Left lung (tissue), 10 donors: ENCODE measurements around the gene ARMC10. TPM values are rescaled to one million over a fixed set of nuclear protein-coding genes. Genes with fewer than 3 reads are reported as not detected.

Source experiments
- ATAC-seq: fragments of 200-7000 bp; cut with Tn5 transposase; one replicate; pipeline ENCODE4 v1.9.1; 2020; ENCODE audit warnings: moderate library complexity
- DNase-seq, 4 donors: peaks; one replicate each; pipeline ENCODE4 v3.0.0-alpha.2; 2013 to 2020
- H3K27ac ChIP-seq, 2 donors: fragments of 200-600 bp; sonication (generic) in 1 of 2; one replicate each; pipeline versions ENCODE4 v1.5.0 to v1.8.0; 2020 to 2021
- H3K27me3 ChIP-seq, 2 donors: fragments of 200-600 bp; sonication (generic) in 1 of 2; one replicate each; pipeline versions ENCODE4 v1.5.0 to v1.8.0; 2020 to 2021
- H3K36me3 ChIP-seq, 2 donors: fragments of 200-600 bp; sonication (generic) in 1 of 2; one replicate each; pipeline versions ENCODE4 v1.5.0 to v1.8.0; 2020 to 2021
- H3K4me1 ChIP-seq, 2 donors: fragments of 200-600 bp; one replicate each; pipeline ENCODE4 v1.8.0; 2021
- H3K4me3 ChIP-seq, 2 donors: fragments of 200-600 bp; sonication (generic) in 1 of 2; one replicate each; pipeline versions ENCODE4 v1.5.0 to v1.8.0; 2020 to 2021; ENCODE audit warnings: mild to moderate bottlenecking in 1 of 2
- H3K9me3 ChIP-seq, 2 donors: fragments of 200-600 bp; sonication (generic) in 1 of 2; one replicate each; pipeline versions ENCODE4 v1.5.0 to v1.8.0; 2020 to 2021
- intact Hi-C, 2 donors: fragments of 100-400 bp; cut with DNase I; formaldehyde crosslinking; loops; one replicate each; pipeline versions ENCODE4 v1.11.2 to v1.14.2; 2022
- polyA plus RNA-seq, 6 donors: library from polyadenylated mRNA; unstranded; fragments of 120-200 nt; gene quantifications; one replicate each; pipeline ENCODE4 v1.2.1, GENCODE V29; 2013; ENCODE audit not compliant: insufficient read length in 6 of 6
- total RNA-seq, 2 donors: library from RNA; stranded (reverse); fragmentation: NEBNext Ultra II Directional; extraction: Animal tissue kit (Norgen Biotek cat#: 25700); gene quantifications; one replicate each; pipeline ENCODE4 v1.2.1, GENCODE V29; 2021
- TF ChIP-seq, protein P1 (sequence below), 2 donors: fragments of 200-600 bp; sonication (generic) in 1 of 2; IDR thresholded peaks; one replicate each; pipeline versions ENCODE4 v1.5.0 to v1.8.0; 2021; ENCODE audit warnings: antibody characterized with exemption in 2 of 2
- donor health status: DM: no; HTN: yes; CAD: no.
- donor health status: DM: no; HTN: no; CAD: no.

ARMC10 gene
- total and polyA plus RNA-seq, 8 donors: 40.2 to 60.3 (median 54.1) TPM

DNA sequence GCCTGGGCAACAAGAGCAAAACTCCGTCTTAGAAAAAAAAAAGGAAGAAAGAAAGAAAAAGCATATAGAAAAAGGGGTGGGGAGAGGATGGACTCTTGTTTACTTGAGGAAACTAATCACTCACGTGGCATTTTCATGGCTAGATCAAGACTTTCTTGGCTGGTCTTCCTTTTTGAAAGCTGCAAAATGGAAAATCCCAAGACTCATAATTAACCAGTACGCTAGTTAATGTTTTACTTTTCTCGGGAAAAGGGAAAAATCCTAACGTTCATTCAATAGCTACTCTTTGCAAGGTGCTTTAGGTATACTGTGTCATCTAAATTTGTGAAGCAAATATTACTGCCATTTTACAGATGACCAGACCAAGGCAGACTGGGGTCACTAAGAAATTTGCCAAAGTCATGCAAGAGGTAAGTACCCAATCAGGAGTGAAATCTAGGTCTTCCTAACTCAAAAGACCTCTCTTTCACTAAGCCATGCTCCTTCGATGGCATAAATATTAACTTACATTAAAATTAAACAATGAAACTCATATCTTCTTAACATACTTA, 49.6 kb downstream of the ARMC10 start:
- H3K4me3 ChIP-seq: no peak overlapping the region
- H3K36me3 ChIP-seq: peaks cover 0 to 54% of the 10 kb centered on the region in 2 donors
- intact Hi-C loops: no loop called here
- no peaks in the 10 kb centered on the region for H3K27me3 ChIP-seq
- H3K9me3 ChIP-seq: no peaks in the 10 kb centered on the region
- no peak for DNase-seq
- no peaks in the 10 kb centered on the region for H3K4me1 ChIP-seq
- TF ChIP-seq, protein P1, sequence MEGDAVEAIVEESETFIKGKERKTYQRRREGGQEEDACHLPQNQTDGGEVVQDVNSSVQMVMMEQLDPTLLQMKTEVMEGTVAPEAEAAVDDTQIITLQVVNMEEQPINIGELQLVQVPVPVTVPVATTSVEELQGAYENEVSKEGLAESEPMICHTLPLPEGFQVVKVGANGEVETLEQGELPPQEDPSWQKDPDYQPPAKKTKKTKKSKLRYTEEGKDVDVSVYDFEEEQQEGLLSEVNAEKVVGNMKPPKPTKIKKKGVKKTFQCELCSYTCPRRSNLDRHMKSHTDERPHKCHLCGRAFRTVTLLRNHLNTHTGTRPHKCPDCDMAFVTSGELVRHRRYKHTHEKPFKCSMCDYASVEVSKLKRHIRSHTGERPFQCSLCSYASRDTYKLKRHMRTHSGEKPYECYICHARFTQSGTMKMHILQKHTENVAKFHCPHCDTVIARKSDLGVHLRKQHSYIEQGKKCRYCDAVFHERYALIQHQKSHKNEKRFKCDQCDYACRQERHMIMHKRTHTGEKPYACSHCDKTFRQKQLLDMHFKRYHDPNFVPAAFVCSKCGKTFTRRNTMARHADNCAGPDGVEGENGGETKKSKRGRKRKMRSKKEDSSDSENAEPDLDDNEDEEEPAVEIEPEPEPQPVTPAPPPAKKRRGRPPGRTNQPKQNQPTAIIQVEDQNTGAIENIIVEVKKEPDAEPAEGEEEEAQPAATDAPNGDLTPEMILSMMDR (IDR thresholded peaks at IDR 0.05): no peak
- H3K27ac ChIP-seq: no peak overlapping the region
- ATAC-seq: no peak

DNA sequence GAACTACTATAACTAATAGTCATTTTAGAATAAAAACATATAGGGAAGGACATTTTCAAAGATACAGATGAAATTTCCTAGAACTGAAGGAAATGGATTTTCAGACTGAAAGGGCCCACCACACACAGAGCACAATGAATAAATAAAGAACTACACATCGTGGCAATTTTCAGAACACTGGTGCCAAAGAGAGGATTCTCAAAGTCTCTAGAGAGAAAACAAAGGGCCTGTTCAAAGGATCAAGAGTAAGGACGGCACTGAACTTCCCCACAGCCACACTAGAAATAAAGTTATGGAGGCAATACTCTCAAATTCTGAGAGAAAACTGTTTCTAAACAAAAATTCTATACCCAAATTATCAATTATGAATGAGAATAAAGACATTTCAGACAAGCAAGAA, 52.1 kb downstream of the ARMC10 start:
- Histone ChIP-seq H3K27ac (no peak overlapping the region), H3K36me3 (peaks cover 0 to 37% of the 10 kb centered on the region in 2 donors), H3K4me3 (no peak overlapping the region), H3K4me1 (peaks cover 0 to 4% of the 10 kb centered on the region in 2 donors), H3K27me3 (no peaks in the 10 kb centered on the region), H3K9me3 (no peaks in the 10 kb centered on the region)
- ATAC-seq: no peak
- no peak for DNase-seq
- TF ChIP-seq, protein P1 (IDR thresholded peaks at IDR 0.05): no peak
- intact Hi-C loops: no loop called here

DNA sequence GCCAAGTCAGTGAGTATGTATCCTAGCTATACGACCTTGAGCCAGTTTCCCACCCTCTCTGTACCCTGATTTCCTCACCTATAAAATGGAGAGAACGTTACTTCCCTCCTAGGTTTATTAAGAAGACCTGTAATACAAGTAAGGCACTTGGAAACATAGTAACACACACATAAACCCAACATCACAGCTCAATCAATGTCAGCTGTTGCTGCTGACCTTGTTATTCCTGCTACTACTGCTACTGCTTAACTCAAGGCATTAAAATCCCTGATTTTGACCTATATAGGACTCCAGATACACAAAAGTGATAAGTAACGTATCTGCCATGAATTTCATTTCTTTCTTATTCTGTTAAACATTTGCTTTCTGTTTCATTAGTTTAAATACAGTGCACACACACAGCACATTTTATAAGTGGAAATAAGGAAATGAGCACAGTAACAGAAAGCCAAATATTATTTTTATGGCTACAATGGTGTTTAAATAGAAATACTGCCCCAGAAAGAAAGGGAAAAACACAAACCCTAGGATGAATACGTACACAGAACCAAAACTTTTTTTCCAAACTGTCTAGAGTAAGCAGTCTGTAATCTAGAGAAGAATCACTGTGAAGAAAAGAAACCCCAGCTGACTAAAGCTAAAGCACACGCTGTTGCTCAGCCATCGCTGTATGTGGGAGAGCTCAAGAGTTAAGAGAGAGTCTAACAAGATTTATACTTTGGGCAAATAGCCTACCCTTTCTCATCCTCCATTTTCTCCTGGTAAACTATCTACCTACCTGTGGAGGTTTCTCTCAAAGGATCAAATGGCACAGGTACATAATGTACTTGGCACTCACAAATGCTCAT, 55.0 kb downstream of the ARMC10 start:
- peaks cover 0 to 4% of the 10 kb centered on the region in 2 donors for H3K4me1 ChIP-seq
- H3K4me3 ChIP-seq: no peak overlapping the region
- no peaks in the 10 kb centered on the region for H3K9me3 ChIP-seq
- no peak for ATAC-seq
- TF ChIP-seq, protein P1 (IDR thresholded peaks at IDR 0.05): no peak
- peaks cover 0 to 29% of the 10 kb centered on the region in 2 donors for H3K36me3 ChIP-seq
- H3K27me3 ChIP-seq: no peaks in the 10 kb centered on the region
- DNase-seq: no peak
- intact Hi-C loops: no loop called here
- H3K27ac ChIP-seq: no peak overlapping the region

DNA sequence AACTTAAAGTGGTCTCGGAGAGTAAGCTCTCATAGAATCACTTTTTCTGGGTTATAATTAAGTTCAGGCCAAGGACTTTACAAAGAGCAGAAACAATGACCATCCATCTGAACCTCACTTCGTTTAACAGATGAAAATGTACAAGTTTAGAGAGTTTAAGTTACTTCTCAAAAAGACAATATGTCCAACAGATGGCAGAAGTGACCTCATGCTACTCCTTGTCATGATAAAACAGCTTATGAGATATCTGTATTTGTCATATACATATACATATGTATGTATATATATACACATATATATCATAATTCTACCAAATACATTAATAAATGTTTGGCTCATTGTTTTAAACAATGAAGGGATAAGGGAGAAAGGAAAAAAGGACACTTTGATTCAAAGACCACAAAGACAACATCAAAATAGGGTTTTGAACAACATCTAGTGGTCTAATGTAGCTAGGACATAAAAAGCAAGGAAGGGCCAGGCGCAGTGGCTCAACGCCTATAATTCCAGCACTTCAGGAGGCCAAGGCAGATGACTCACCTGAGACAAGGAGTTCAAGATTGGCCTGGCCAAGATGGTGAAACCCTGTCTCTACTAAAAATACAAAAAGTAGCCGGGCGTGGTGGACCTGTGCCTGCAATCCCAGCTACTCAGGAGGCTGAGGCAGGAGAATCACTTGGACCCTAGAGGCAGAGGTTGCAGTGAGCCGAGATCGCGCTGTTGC, 56.1 kb downstream of the ARMC10 start:
- Histone ChIP-seq H3K36me3 (peaks cover 0 to 20% of the 10 kb centered on the region in 2 donors), H3K27me3 (no peaks in the 10 kb centered on the region), H3K27ac (no peak overlapping the region), H3K4me1 (peaks cover 0 to 7% of the 10 kb centered on the region in 2 donors), H3K4me3 (no peak overlapping the region), H3K9me3 (no peaks in the 10 kb centered on the region)
- peak; percentile 58 for ATAC-seq
- no peak for DNase-seq
- TF ChIP-seq, protein P1 (IDR thresholded peaks at IDR 0.05): no peak
- intact Hi-C loops: no loop called here
